Fibroblast of skin of scalp (primary cell): Measurements from ENCODE around the gene FNDC3B.

Source experiments
- DNase-seq: peaks from one replicate; pipeline ENCODE4 v3.0.0-alpha.2; 2013

The FNDC3B gene

DNA sequence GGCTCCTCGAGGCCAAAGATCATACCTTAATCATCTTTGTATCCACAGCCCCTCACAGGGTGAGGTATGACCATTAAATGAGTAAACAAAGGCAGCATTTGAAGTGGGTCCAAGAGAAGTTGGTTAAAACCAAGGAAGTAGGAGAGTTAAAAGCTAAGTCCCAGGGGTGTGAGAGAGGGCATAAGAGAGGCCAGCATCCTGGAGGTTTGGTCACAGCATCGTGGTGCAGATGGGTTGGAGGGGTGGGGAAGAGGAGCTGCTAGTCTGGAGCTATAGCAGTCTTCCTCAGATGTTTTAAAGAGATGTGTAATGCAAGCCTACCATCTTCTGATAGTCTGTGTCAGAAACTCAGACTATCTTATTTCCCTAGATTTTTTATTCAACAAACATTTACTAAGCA, 253.7 kb downstream of the FNDC3B start:
- DNase-seq: no peak

DNA sequence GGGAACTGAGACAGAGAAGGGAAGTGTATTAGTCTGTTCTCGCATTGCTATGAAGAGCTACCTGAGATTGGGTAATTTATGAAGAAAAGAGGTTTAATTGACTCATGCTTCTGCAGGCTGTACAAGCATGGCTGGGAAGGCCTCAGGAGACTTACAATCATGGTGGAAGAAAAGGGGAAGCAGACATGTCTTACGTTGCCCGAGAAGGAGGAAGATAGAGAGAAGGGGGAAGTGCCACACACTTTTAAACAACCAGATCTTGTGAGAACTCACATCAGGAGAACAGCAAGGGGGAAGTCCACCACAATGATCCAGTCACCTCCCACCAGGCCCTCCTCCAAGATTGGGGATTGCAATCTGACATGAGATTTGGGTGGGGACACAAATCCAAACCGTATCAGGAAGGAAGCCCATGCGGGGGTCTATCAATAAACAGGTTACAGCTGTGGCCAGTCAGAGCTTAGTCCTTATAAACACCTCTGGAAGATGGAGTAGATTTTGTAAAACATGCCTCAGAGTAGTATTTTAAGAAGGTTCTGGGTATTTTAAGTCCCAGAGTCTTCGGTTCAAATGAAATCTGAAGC, 254.9 kb downstream of the FNDC3B start:
- DNase-seq: no peak

DNA sequence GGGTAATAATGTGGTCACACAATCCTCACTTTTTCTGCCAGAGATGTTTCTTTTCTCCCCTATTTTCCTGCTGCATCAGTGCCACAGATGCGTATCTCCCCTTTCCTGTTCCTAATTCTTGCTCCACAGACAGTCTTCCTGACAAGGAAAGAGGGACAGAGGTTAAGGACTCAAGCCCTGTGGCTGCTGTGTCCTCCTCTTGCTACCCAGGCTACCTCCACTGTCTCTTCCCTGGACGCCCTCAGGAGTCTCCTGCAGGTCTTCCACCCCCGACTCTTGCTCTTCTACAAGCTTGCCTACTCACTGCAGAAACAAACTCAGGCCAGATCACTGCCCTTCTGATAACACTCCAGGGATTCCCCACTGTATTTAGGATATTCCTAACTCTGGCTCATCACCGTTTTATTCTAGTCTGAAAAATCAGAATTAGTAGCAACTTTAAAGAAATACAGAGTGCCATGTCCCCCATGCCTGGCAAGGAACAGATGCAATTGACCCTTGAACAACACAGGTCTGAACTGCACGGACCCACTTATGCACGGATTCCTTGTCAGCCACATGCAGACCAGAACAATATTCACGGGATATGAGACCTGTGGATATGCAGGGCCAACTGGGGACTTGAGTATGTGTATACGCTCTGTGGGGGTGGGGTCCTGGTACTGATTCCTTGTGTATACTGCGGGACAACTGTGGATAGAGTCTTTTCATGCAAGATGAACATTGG, 257.0 kb downstream of the FNDC3B start:
- DNase-seq: no peak

DNA sequence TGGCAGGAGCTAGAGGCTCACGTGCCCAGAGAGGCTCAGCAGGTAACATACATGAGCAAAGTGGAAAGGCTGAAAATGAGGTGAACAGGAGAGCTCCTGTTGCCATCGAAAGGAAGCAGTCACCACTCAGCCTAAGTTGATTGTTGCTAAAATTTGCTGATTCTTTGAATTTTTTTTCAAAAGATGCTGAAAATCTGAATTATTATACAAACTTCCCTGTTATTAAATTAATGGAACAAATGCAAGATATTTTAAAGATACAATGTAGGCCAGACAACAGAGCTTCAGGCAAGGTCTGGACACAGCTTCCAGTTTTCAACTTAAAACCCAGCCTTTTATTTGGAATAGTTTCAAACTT, 257.6 kb downstream of the FNDC3B start:
- DNase-seq: no peak

DNA sequence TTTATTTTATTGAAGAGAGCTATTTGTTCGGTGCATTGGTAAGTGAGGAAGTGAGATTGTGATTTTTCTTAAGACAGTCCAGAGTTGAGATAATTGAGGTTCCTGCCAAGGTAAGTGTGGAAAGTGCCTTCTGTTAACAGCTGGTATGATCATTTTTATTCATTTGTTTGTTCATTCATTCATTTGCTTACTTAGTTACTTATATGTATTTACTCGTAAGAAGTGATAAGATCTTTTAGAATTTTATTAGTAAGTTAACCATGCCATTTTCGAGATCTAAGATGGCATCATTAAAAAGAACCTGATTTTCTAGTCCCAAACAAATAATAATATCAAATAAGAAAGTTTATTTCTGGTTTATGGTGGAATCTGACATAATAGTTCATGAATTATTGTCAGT, 258.9 kb downstream of the FNDC3B start:
- DNase-seq: no peak

DNA sequence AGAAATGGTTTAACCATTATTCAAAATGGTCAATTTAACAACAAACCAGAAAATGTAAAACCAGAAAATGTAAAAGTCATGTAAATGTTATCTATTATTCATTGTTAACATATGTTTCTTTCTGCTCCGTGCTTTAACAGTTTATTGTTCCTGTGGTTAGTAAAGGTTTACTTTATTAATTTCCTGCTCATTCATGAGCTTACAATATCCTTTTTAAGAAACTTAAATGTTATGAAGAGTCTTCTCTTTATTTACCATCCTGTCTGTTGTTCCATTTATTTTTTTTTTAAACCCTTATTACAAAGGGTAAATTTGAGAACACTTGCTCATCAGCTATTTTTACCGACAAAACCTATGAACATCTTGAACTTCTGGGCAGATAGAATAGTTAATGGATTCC, 260.8 kb downstream of the FNDC3B start:
- no peak for DNase-seq

DNA sequence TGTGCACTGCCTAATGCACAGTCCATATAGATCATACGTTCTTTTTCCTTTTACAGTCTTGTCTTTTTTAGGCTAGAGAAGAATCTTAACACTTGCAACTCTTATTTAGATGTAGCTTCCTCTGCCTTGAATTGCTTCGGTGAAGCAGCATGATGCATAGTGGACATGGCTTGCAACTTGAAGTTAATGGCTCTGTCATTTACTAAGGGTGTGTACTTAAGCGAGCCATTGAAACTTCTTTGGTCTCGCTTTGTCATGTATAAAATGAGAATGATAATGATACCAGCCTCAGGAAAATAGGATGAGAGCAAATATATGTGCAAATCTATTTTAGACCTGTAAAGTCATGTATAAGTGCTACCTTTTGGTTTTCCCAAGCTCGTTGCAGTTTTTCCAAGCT, 261.5 kb downstream of the FNDC3B start:
- no peak for DNase-seq

DNA sequence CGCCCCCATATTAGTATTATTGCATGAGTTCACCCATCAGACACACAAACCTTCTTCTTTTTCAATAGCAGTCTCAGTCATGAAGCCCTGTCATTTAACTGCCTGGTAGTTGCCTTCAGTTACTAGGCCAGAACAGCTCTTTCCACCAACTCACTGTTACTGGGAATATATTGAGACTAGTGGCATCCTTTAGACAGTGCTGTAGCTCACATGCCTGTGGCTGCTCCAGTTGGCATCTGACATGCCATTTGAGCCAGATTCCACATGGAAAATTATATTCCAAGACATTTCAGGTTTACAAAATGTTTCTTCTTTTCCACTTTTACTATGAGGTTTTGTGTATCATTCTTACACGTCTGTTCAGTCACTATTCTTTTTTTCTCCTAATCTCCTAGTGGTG, 262.8 kb downstream of the FNDC3B start:
- DNase-seq: no peak

DNA sequence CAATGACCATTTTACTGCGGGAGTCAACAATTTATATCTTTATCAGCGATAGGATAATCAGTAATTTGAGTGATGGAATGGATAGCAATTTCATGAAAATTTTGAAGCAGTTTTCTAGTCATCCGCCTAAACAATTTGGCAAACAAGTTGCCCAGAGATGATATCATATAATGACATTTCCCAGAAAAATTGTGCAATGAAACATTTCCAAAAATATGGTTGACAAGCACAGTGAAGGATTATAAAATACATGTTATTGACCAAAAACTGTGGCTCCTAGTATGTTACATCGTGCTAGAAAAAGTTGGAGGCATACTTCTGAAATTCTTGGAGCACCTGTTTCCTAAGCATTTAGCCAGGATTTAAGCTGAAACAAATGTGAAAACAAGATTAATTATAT, 263.8 kb downstream of the FNDC3B start:
- no peak for DNase-seq

DNA sequence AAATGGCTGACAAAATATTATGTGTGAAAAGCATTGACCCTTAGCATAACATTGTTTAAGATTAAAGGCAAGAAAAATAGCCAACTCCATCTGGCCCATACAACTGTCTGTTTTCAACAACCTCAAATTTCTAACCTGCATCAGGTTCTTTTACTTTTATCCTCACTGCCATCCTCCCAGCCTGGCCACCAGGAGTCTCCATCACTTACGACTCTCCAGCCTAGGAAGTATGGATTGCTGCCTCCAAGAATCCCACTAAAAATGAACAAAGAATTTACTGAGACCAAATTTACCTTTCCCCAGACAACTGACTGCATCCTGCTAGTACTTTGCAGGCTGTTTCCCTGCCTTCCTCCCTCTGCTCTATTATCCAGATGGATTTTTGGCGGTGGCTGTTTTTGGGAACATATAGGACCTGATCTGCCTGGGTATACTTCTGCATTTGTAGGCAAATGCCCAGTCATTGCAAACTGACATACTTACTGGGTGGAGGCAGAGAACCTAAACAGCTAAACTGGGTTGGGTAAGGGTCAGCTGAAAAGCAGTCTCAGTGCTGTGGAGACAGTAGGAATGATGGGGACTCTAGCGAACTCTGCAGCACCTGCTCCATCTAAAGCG, 264.7 kb downstream of the FNDC3B start:
- no peak for DNase-seq

DNA sequence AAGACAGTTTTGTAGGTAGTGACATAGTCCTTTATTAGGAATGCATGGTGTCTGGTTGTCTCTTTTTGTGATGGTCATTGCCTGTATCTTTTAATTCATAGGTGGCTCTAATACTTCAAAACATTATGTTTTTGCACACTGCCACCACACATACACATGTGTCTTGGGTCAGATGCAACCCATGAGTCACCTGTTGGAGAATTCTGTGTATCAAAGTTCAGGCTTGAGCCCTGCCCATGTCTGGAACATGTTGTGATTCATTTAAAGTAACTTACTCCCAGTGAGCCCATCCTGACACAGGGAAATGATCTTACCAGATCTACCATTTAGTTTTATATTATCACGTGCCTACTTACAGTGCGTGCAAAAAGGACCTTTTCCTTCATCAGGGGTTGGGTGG, 266.2 kb downstream of the FNDC3B start:
- DNase-seq: peak; percentile 36

DNA sequence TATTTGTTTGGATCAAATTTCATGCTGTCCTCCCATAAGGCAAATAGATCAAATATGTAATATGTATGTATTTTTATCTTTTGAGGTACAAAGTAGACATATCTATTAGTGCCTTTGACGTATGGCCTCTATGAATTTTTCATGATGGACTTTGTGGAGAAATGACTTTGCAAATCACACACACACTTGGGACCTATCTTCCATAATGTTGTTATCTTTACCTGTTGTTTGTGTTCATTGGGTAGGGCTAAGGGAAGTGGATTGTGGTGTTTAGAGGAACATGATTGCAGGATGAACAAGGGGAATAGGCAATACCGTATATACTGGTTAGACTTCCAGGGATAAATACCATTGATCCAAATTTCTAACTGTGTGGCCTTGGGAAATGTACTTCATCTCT, 266.6 kb downstream of the FNDC3B start:
- no peak for DNase-seq

DNA sequence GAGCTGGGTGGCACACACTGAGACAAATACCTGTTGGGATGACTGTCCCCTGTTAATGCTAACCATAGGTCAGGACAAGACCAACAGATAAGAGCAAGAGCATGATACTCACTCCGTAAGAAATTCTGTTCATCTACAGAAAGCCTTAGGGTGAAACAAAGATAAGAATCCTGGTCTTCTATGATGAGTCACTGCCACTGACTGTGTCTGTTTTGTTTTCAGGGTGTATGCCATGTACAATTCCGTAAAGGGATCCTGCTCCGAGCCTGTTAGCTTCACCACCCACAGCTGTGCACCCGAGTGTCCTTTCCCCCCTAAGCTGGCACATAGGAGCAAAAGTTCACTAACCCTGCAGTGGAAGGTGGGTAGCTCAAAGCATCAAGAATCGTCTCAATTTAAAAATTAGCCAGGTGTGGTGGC, 267.8 kb downstream of the FNDC3B start:
- no peak for DNase-seq

DNA sequence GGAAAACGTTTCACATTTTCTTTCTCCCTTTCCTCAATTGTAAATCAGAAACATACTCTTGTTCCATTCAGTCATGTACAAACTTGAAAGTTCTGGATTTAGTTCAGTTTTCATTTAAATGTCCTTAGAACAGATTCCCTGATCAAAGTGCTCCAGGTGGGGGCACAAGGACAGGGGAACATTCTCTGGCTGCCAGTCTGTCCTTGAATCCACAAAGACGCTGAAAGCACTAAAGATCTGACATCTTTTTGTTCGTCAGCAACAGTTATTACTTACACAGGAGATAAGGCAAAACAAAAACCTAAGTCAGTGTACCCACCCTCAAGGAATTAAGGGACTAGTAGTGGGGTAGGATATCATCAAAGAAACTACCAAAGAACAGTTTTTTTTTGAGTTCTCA, 269.7 kb downstream of the FNDC3B start:
- DNase-seq: no peak

DNA sequence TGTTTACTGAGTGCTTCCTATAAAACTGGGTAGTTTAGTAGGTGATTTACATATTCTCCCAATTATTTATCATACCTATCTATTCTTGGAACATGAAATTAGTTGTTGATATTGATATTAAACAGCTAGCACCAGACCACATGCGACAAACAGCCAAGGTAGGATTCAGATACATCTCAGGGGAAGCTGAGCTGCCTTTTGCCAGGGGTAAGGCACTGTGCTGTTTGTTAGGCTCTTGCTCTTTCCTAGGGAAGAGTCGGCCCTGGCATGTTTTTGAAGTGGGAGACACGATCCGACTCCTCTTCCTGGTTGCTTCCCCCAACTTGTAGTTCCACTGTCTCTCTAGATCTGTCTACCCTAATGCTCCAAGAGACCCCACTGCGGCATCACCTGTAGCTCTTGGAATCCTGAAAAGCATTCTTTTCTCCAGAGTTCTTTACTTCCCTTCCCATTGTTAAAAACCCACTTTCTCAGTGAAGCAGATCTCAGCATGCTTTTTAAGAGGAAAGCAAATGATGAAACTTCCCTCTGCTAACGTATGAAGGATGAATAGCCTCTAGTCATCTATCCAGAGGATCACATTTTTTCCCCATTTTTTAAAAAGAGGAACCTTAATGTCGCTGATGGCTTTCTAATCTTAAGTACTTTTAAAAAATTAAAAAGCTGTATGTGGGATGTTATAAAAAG, 270.5 kb downstream of the FNDC3B start:
- DNase-seq: no peak

DNA sequence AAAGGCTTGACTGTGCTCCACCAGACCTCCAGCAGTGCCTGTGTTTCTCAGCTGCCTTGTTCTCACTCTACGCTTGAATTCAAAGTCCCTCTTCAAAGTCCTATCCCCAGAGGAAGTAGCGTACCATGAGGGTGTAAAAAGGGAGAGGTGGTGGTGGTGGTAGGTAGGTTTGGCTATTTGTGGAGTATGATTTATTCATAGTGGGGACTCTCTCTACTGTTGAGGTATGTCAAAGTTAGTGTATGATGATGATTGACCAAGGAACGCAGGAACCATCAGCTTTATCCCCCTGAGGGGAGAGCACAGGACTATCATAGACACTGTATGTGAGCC, 271.0 kb downstream of the FNDC3B start:
- no peak for DNase-seq

DNA sequence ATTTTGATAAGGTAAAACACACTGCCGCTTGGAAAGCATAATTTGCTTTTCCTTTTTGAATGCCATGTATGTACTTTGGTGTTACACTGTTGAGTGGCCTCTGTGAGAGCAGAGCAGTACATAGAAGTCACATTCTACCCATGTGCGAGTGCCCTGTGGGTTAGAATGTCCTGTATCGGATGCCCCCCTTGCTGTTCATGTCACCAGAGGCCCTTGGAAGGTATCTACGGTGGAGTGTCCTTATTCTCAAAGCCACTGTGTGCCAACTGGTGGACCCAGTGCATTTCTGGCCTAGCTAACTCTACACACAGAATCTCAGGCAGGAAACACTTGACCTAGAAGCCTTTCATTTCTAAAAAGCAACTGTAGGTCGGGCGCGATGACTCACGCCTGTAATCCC, 271.8 kb downstream of the FNDC3B start:
- no peak for DNase-seq

DNA sequence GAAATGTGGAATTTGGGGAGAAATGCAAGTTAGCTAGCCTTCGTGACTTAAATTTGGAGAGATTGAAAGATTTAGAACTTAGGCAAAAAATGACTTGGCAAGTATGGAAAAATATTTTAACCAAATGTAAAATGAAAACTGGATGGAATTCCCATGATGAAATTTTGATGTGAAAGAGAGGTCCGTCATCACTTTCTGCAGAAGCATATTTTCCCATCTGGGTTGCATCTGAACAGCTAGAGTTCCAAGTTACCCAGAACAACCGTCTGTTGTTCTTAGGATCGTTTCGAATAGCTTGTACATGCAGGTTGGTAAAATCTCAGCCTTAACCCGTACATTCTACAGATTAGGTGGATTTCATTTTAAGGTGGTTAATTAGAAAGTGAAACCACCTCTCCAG, 272.6 kb downstream of the FNDC3B start:
- DNase-seq: peak; percentile 38

DNA sequence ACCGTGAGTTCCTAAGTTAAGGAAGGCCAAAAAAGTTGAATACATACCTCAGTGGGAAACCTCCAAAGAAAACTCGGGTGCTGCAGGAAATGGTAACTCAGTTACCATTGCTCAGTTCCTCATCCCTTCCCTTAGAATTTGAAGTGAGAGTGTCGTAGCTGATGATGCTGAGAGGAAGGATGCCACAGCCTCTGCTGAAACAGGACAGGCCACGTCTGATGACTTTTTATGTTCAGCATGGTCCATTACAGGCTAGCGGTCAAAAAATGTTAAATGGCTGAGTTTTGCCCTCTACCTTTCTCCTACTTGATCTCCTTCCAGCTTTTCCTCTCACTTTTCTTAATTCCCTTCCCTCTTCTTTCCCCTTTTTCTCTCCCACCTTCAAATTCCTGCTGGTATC, 273.3 kb downstream of the FNDC3B start:
- no peak for DNase-seq

DNA sequence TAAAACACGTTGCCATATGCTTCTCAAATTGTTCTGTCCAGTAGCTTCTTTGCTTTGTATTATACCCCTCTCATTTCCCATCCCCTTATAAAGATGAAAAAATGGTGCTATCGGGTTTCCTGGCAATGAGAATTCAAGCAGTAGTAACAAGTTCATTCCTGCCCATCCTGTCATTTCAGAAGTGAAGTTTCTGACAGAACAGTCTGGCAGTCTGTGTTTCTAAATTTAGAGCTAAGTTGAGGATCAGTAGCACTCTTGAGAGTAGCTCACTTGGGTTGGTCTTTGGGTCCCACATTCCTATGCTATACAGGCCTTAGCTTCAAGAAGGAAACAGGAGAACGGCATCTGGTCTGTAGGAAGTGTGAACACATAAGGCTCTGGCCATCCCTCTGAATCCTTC, 274.3 kb downstream of the FNDC3B start:
- no peak for DNase-seq

DNA sequence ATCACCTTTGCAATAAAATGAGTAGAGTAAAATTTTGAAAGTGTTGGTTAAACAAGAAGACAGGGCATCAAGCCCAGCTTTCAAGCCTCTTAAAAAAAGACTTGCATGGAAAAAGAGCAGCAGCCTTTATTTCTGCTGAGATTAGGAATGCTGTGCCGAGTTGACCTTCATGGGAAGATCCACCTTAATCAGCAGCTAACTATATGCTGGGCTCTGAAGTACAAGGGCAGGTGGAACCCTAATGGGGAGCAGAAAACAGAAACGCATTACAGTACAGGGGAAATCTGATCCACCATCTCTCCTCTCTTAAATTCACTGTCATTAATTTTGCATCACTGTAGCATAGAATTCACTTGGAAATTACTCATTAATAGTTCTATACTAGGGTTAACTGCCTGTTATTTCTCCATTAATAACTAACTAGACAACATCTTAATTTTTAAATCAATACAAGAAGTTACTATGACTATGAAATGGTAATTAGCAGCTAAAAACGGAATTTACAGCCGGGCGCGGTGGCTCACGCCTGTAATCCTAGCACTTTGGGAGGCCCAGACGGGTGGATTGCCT, 275.3 kb downstream of the FNDC3B start:
- DNase-seq: no peak

DNA sequence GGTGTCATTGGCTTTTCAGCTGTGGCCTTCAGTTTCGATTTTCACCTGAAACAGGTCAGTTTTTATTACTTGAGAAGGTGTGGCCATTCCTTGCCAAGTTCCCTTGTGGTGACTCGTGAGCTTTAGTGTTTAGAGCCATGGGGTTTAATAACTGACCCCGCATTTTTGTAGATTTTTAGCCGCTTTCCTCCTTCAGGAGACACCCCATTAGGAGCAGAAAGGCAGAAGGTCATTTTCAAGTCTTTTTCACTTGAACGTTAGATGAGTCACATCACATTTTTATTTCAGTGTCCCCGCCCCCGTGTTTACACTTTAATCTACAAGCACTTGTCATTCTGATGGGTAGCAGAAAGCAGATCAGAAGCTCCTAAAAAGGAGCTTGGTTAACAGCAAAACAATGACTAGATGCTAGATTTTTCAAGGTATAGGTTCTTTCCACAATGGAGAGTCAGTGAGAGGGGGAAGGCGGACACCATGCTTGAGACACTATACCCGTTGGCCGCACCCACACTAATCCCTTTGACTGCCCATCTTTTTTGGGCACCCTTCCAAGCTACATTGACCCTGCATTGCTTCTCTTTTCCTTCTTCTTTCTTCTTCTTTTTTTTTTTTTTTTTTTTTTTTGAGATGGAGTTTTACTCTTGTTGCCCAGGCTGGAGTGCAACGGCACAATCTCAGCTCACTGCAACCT, 276.2 kb downstream of the FNDC3B start:
- peak; percentile 32 for DNase-seq

DNA sequence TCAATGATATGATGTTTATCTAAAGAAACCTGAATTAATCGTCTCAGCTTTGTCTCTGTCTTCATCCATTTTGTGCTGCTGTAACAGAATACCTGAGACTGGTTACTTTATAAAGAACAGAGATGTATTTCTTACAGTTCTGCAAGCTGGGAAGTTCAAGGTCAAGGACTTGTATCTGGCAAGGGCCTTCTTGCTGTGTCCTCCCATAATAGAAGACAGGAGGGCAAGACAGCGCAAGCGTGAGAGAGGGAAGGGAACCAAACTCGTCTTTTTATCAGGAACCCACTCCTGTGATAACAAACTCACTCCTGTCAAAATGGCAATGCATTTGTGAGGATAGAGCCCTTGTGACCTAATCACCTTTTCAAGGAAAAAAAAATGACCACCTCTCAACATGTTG, 277.4 kb downstream of the FNDC3B start:
- DNase-seq: no peak
